Measurements from ENCODE around the gene ETV6.

ETV6 gene

DNA sequence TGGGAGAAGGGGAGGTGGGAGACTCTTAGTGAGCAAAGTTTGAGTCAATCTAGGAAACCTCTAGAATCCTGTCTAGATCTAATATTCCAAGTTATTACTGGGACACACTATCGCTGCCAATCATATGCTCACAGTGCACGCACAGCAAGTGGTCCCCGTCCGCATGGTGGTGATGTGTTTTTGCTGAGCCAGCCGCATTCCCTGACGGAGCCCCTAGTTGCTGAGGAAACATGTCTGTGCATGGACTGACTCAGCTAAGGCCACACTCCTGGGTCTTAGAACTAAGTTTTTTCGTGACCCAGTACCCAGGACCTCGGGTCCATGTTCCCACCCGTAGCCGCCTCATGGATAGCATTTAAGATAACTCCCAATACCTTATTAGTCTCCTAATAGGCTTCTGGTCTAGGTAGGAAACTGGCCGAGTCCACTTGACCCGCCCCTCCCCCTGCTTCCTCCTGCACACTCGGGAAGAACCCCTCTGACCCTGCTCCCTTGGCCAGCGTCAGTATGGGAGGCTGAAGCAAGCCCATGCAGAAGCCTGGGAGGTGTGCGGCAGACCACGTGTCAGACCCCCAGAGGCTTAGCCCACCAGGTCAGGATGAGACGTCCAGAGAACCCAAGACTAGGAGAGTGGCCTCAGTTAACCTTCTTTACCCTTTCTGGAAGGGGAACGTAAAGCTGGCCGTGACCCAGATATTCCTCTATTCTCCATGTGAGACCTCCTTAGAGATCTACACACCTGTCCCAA is 200.5 kb downstream of the ETV6 start:
- Histone ChIP-seq H3K9me3 (ENCODE audit: insufficient read depth, low read length, severe bottlenecking) (no peaks in the 10 kb centered on the region), H2AFZ (ENCODE audit: low read depth, low read length) (no peak overlapping the region), H4K20me1 (ENCODE audit: insufficient read depth, low read length) (no peaks in the 10 kb centered on the region), H3K27ac (ENCODE audit: low read length) (peak overlapping the region; percentile 9; the same call in 1 of the 2 replicates), H3K4me3 (ENCODE audit: low read depth in 1 of 2, low read length in 2 of 2) (no peak overlapping the region), H3K79me2 (ENCODE audit: insufficient read depth, low read length) (peaks cover 26% of the 10 kb centered on the region), H3K36me3 (ENCODE audit: insufficient read depth, low read length) (peaks cover 89% of the 10 kb centered on the region), H3K9ac (ENCODE audit: low read depth, low read length) (no peak overlapping the region), H3K27me3 (ENCODE audit: insufficient read depth, low read length, poor library complexity) (no peaks in the 10 kb centered on the region), H3K4me2 (ENCODE audit: insufficient read depth, low read length) (no peak overlapping the region), H3K4me1 (ENCODE audit: insufficient read depth, low read length) (peaks cover 21% of the 10 kb centered on the region)
- TF ChIP-seq CTCF (IDR thresholded peaks at IDR 0.05; ENCODE audit: borderline replicate concordance, extremely low read depth, low read length, poor library complexity, severe bottlenecking): no peak
- no peak for TF ChIP-seq EZH2 (IDR thresholded peaks at IDR 0.05; ENCODE audit: borderline replicate concordance, low read depth, low read length, severe bottlenecking)
- ATAC-seq (ENCODE audit: insufficient read depth, low read depth): no peak
- no peak for DNase-seq

- no peak overlapping the region for H3K4me3 ChIP-seq (ENCODE audit: low read depth in 1 of 2, low read length in 2 of 2)
- H3K27ac ChIP-seq (ENCODE audit: low read length): peak overlapping the region; percentile 58
- no peak for DNase-seq
- H4K20me1 ChIP-seq (ENCODE audit: insufficient read depth, low read length): no peaks in the 10 kb centered on the region
- TF ChIP-seq EZH2 (IDR thresholded peaks at IDR 0.05; ENCODE audit: borderline replicate concordance, low read depth, low read length, severe bottlenecking): no peak
- TF ChIP-seq CTCF (IDR thresholded peaks at IDR 0.05; ENCODE audit: borderline replicate concordance, extremely low read depth, low read length, poor library complexity, severe bottlenecking): no peak
- H3K9me3 ChIP-seq (ENCODE audit: insufficient read depth, low read length, severe bottlenecking): no peaks in the 10 kb centered on the region
- H3K36me3 ChIP-seq (ENCODE audit: insufficient read depth, low read length): peaks cover 89% of the 10 kb centered on the region
- H3K79me2 ChIP-seq (ENCODE audit: insufficient read depth, low read length): peaks cover 31% of the 10 kb centered on the region
- H3K27me3 ChIP-seq (ENCODE audit: insufficient read depth, low read length, poor library complexity): no peaks in the 10 kb centered on the region
- no peak overlapping the region for H3K4me2 ChIP-seq (ENCODE audit: insufficient read depth, low read length)
- H3K9ac ChIP-seq (ENCODE audit: low read depth, low read length): no peak overlapping the region
- no peak for ATAC-seq (ENCODE audit: insufficient read depth, low read depth)
- H2AFZ ChIP-seq (ENCODE audit: low read depth, low read length): no peak overlapping the region
- H3K4me1 ChIP-seq (ENCODE audit: insufficient read depth, low read length): peaks cover 37% of the 10 kb centered on the region
These were observed 203.7 kb downstream of the ETV6 start for GRCh38 chr12:11853126-11853525.

- TF ChIP-seq EZH2 (IDR thresholded peaks at IDR 0.05; ENCODE audit: borderline replicate concordance, low read depth, low read length, severe bottlenecking) (no peak), CTCF (IDR thresholded peaks at IDR 0.05; ENCODE audit: borderline replicate concordance, extremely low read depth, low read length, poor library complexity, severe bottlenecking) (no peak)
- H3K79me2 ChIP-seq (ENCODE audit: insufficient read depth, low read length): peaks cover 36% of the 10 kb centered on the region
- no peaks in the 10 kb centered on the region for H3K27me3 ChIP-seq (ENCODE audit: insufficient read depth, low read length, poor library complexity)
- no peaks in the 10 kb centered on the region for H4K20me1 ChIP-seq (ENCODE audit: insufficient read depth, low read length)
- H3K9ac ChIP-seq (ENCODE audit: low read depth, low read length): no peak overlapping the region
- H2AFZ ChIP-seq (ENCODE audit: low read depth, low read length): no peak overlapping the region
- no peak overlapping the region for H3K4me3 ChIP-seq (ENCODE audit: low read depth in 1 of 2, low read length in 2 of 2)
- DNase-seq (no peak), ATAC-seq (ENCODE audit: insufficient read depth, low read depth) (no peak)
- no peaks in the 10 kb centered on the region for H3K9me3 ChIP-seq (ENCODE audit: insufficient read depth, low read length, severe bottlenecking)
- peaks cover 89% of the 10 kb centered on the region for H3K36me3 ChIP-seq (ENCODE audit: insufficient read depth, low read length)
- H3K4me2 ChIP-seq (ENCODE audit: insufficient read depth, low read length): no peak overlapping the region
- H3K27ac ChIP-seq (ENCODE audit: low read length): peak overlapping the region; percentile 57
- H3K4me1 ChIP-seq (ENCODE audit: insufficient read depth, low read length): peaks cover 37% of the 10 kb centered on the region
These were observed 204.6 kb downstream of the ETV6 start for GRCh38 chr12:11854011-11854499.
